Measurements from ENCODE around the gene MRE11. TPM values are rescaled to one million over a fixed set of nuclear protein-coding genes. Genes with fewer than 3 reads are reported as not detected.
A peak's percentile ranks its signal among the peaks of the same experiment; 100 is the strongest.

Gene MRE11
- total RNA-seq, 6 donors from 2014 or later = 6.7 to 24.7 (median 16.3) TPM

GRCh38 chr11:94445641-94446040 is 48.0 kb downstream of the MRE11 start:
- no peaks in the 10 kb centered on the region for H3K27me3 ChIP-seq
- no peak overlapping the region for H3K4me3 ChIP-seq
- TF ChIP-seq CTCF (IDR thresholded peaks at IDR 0.05) (no peak), EP300 (IDR thresholded peaks at IDR 0.05) (no peak), POLR2A (IDR thresholded peaks at IDR 0.05) (no peak), POLR2AphosphoS5 (IDR thresholded peaks at IDR 0.05) (no peak)
- ATAC-seq (ENCODE audit: low FRiP score in 2 of 2) (no peak), DNase-seq (no peak)
- H3K4me1 ChIP-seq = no peaks in the 10 kb centered on the region
- no peaks in the 10 kb centered on the region for H3K9me3 ChIP-seq
- no peak overlapping the region for H3K27ac ChIP-seq
- H3K36me3 ChIP-seq = peaks cover 0 to 42% (median 22%) of the 10 kb centered on the region in 4 donors
- 88 to 100% methylated on average over 1 of the region's 1 CpG for WGBS, 2 donors

- Histone ChIP-seq H3K27me3 (no peaks in the 10 kb centered on the region), H3K27ac (no peak overlapping the region), H3K4me1 (no peaks in the 10 kb centered on the region), H3K36me3 (peaks cover 0 to 73% (median 31%) of the 10 kb centered on the region in 4 donors), H3K4me3 (no peak overlapping the region), H3K9me3 (no peaks in the 10 kb centered on the region)
- no peak for DNase-seq
- no peak for ATAC-seq (ENCODE audit: low FRiP score in 2 of 2)
- TF ChIP-seq POLR2AphosphoS5 (IDR thresholded peaks at IDR 0.05) = no peak
- no peak for TF ChIP-seq POLR2A (IDR thresholded peaks at IDR 0.05)
- no peak for TF ChIP-seq EP300 (IDR thresholded peaks at IDR 0.05)
- TF ChIP-seq CTCF (IDR thresholded peaks at IDR 0.05) = no peak
- WGBS, 2 donors = 29 to 63% methylated on average over 1 of the region's 1 CpG
Measured at GRCh38 chr11:94433049-94433448, 60.6 kb downstream of the MRE11 start.

- Histone ChIP-seq H3K4me3 (no peak overlapping the region), H3K9me3 (no peaks in the 10 kb centered on the region), H3K27me3 (no peaks in the 10 kb centered on the region), H3K4me1 (no peaks in the 10 kb centered on the region), H3K36me3 (peaks cover 0 to 53% (median 23%) of the 10 kb centered on the region in 4 donors), H3K27ac (no peak overlapping the region)
- ATAC-seq (ENCODE audit: low FRiP score in 2 of 2) (no peak), DNase-seq (no peak)
- 89 to 92% methylated on average over 2 of the region's 2 CpGs for WGBS, 2 donors
- TF ChIP-seq CTCF (IDR thresholded peaks at IDR 0.05) (no peak), POLR2AphosphoS5 (IDR thresholded peaks at IDR 0.05) (no peak)
Measured at GRCh38 chr11:94424662-94425061, 69.0 kb downstream of the MRE11 start.

GRCh38 chr11:94424011-94424410 is 69.6 kb downstream of the MRE11 start:
- no peaks in the 10 kb centered on the region for H3K27me3 ChIP-seq
- ATAC-seq (ENCODE audit: low FRiP score in 2 of 2) (no peak), DNase-seq (no peak)
- no peaks in the 10 kb centered on the region for H3K9me3 ChIP-seq
- WGBS, 2 donors = 58 to 88% methylated on average over 2 of the region's 2 CpGs
- H3K4me1 ChIP-seq = no peaks in the 10 kb centered on the region
- peaks cover 0 to 50% (median 18%) of the 10 kb centered on the region in 4 donors for H3K36me3 ChIP-seq
- no peak overlapping the region for H3K4me3 ChIP-seq
- no peak overlapping the region for H3K27ac ChIP-seq
- TF ChIP-seq POLR2AphosphoS5 (IDR thresholded peaks at IDR 0.05) = no peak
- no peak for TF ChIP-seq POLR2A (IDR thresholded peaks at IDR 0.05)
- TF ChIP-seq CTCF (IDR thresholded peaks at IDR 0.05) = no peak
- no peak for TF ChIP-seq EP300 (IDR thresholded peaks at IDR 0.05)

- no peaks in the 10 kb centered on the region for H3K27me3 ChIP-seq
- no peak overlapping the region for H3K27ac ChIP-seq
- ATAC-seq (ENCODE audit: low FRiP score in 2 of 2) (no peak), DNase-seq (peak in 1 of 2 donors; percentile 29)
- peaks cover 0 to 45% (median 16%) of the 10 kb centered on the region in 4 donors for H3K36me3 ChIP-seq
- H3K4me1 ChIP-seq = no peaks in the 10 kb centered on the region
- 96 to 100% methylated on average over 1 to 3 of the region's 3 CpGs for WGBS, 2 donors
- no peaks in the 10 kb centered on the region for H3K9me3 ChIP-seq
- TF ChIP-seq POLR2AphosphoS5 (IDR thresholded peaks at IDR 0.05) = no peak
- TF ChIP-seq POLR2A (IDR thresholded peaks at IDR 0.05) = no peak
- no peak for TF ChIP-seq EP300 (IDR thresholded peaks at IDR 0.05)
- no peak for TF ChIP-seq CTCF (IDR thresholded peaks at IDR 0.05)
- no peak overlapping the region for H3K4me3 ChIP-seq
Measured at GRCh38 chr11:94423507-94423906, 70.1 kb downstream of the MRE11 start.

Data from upper lobe of left lung (tissue), 6 donors.